ENCODE results near the gene GALNTL6.

Gene GALNTL6

DNA sequence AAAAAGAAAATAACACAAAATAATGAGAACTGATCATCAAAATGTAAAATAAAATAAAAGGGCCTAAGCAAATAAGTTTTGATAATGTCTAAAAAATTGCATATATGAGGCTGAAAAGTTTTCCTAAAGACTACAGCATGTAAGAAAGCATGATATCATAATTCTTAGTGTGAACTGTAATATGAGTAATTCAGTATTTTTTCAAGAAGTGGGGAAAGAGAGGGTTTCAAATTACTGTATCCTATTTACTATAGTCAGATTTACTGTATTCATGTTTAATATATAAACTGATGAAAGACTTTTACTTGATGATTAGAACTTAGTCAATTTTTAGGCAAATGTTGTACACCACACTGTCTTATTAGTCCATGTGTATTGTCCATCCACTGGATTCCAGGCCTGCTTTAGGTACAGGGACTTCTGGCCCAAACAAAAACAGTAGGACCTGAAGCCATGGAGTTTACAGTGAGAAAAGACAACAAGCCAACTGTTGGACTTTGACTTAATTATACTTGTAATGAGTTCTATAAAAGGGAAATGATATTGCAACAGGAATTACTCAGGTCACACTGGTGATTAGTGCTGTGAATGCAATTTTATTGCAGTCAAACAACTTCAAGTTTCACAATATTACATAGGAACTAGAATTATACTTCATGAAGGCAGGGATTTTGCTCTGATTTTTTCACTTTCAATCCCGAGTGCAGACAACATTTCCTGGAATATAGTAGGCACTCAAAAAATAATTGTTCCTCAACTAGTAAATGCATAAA lies 837.7 kb downstream of the GALNTL6 start:
- no peak for DNase-seq
- peaks cover 6% of the 10 kb centered on the region for H3K4me1 ChIP-seq
- H3K36me3 ChIP-seq: no peaks in the 10 kb centered on the region
- H3K4me3 ChIP-seq (ENCODE audit: low read depth, low read length): no peak overlapping the region
- no peaks in the 10 kb centered on the region for H3K27me3 ChIP-seq
- no peaks in the 10 kb centered on the region for H3K9me3 ChIP-seq
- TF ChIP-seq, protein P1, sequence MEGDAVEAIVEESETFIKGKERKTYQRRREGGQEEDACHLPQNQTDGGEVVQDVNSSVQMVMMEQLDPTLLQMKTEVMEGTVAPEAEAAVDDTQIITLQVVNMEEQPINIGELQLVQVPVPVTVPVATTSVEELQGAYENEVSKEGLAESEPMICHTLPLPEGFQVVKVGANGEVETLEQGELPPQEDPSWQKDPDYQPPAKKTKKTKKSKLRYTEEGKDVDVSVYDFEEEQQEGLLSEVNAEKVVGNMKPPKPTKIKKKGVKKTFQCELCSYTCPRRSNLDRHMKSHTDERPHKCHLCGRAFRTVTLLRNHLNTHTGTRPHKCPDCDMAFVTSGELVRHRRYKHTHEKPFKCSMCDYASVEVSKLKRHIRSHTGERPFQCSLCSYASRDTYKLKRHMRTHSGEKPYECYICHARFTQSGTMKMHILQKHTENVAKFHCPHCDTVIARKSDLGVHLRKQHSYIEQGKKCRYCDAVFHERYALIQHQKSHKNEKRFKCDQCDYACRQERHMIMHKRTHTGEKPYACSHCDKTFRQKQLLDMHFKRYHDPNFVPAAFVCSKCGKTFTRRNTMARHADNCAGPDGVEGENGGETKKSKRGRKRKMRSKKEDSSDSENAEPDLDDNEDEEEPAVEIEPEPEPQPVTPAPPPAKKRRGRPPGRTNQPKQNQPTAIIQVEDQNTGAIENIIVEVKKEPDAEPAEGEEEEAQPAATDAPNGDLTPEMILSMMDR (IDR thresholded peaks at IDR 0.05; ENCODE audit: low read depth, low read length): no peak

DNA sequence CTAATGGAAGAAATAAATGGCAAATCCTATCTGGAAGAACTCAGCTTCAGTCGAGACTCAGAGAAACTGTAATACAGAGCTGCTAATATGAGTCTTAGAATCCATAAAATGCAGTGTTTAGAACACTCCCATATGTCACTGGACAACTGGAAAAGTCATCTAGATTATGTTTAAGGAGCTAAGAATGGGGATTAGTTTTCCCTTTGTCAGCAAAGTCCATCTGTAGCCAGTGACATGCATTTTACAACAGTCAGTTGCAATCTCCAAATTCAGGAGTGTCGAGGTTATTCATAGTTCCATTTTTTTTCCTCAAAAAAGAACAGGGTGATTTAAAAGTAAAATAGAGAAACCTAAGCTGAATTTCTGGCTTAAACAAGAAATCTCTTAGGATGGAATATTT lies 838.8 kb downstream of the GALNTL6 start:
- H3K27me3 ChIP-seq: no peaks in the 10 kb centered on the region
- peaks cover 6% of the 10 kb centered on the region for H3K4me1 ChIP-seq
- DNase-seq: no peak
- no peaks in the 10 kb centered on the region for H3K36me3 ChIP-seq
- no peaks in the 10 kb centered on the region for H3K9me3 ChIP-seq
- no peak overlapping the region for H3K4me3 ChIP-seq (ENCODE audit: low read depth, low read length)
- TF ChIP-seq, protein P1 (IDR thresholded peaks at IDR 0.05; ENCODE audit: low read depth, low read length): no peak

DNA sequence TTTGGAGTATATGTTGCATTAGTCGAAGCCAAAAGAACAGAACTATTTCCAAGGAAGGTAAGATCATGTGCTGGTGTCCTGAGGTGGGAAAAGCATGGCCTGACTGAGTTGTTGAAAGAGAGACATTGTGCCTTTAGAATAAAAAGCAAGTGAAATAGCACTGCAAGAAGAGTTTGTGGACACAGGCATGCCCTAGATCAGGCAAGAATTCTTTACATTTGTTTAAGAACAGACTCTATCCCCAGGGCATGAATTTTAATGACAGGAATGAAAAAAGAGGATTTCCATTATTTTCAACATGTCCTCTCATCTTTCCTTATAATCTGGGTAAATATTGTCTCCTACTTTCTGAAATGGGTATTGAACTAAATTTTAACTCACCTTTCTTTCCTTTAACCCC lies 839.2 kb downstream of the GALNTL6 start:
- Histone ChIP-seq H3K36me3 (no peaks in the 10 kb centered on the region), H3K27me3 (no peaks in the 10 kb centered on the region), H3K9me3 (no peaks in the 10 kb centered on the region), H3K4me3 (ENCODE audit: low read depth, low read length) (no peak overlapping the region), H3K4me1 (peaks cover 6% of the 10 kb centered on the region)
- TF ChIP-seq, protein P1 (IDR thresholded peaks at IDR 0.05; ENCODE audit: low read depth, low read length): no peak
- no peak for DNase-seq

DNA sequence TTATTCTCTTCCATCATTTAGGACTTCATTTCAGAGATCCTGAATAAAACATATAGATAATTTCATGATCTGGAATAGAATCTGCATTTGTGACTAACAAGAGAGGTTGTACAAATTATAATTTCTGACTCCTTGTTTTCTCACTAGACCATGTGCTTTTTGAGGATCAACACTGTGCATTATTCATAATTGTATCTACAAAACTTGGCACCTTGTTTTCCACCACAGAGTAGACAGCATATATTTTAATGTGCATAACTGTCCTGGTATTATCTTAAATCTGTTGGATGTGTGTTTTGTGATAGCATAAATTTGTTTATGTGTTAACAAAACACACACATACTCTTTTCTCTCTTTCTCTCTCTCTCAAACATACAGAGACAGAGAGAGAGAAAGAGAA lies 840.5 kb downstream of the GALNTL6 start:
- TF ChIP-seq, protein P1 (IDR thresholded peaks at IDR 0.05; ENCODE audit: low read depth, low read length): no peak
- Histone ChIP-seq H3K4me1 (peaks cover 6% of the 10 kb centered on the region), H3K36me3 (no peaks in the 10 kb centered on the region), H3K4me3 (ENCODE audit: low read depth, low read length) (no peak overlapping the region), H3K27me3 (no peaks in the 10 kb centered on the region), H3K9me3 (no peaks in the 10 kb centered on the region)
- no peak for DNase-seq

DNA sequence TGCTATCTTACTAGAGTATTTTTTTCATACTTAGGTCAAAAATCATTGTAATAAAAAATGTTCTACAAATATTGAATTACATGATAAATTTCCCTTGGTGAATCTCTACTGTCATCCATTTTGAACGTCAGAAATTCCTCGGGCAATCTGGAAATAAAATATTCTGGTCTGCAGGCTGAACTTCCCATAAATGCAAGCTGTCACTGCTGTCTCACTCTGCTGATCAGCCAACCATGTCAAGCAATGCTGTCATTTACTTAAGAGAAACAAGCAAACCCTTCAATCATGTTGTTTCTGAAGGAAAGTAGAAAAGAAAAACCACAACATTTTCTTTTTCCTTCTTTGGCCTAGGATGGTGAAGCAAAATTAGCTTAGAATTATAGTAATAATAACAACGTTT lies 841.3 kb downstream of the GALNTL6 start:
- TF ChIP-seq, protein P1 (IDR thresholded peaks at IDR 0.05; ENCODE audit: low read depth, low read length): no peak
- peak; percentile 25 for DNase-seq

DNA sequence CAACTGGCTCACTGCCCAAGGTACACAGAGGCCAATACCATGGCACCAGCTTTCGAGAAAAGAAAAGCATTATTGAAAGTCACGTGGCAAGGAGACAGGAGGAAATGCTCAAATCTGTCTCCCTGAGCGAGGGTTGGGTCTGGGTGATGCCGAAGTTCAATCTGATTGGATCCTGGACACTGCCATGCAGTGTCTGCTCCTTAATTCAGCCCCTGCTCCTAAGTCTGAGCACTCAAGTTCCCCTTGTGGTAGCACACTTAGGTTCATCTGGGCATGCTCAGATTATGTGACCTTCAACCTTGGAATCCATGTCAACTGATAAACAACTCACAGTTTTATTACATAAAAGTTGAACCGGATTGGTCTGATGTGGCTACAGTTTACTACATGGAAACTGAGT lies 842.9 kb downstream of the GALNTL6 start:
- no peaks in the 10 kb centered on the region for H3K27me3 ChIP-seq
- H3K36me3 ChIP-seq: no peaks in the 10 kb centered on the region
- DNase-seq: no peak
- TF ChIP-seq, protein P1 (IDR thresholded peaks at IDR 0.05; ENCODE audit: low read depth, low read length): no peak
- no peak overlapping the region for H3K4me3 ChIP-seq (ENCODE audit: low read depth, low read length)
- H3K9me3 ChIP-seq: no peaks in the 10 kb centered on the region
- H3K4me1 ChIP-seq: peaks cover 6% of the 10 kb centered on the region

More for the DNA sequence above, 841.3 kb downstream of the GALNTL6 start:
- Histone ChIP-seq H3K4me3 (ENCODE audit: low read depth, low read length) (no peak overlapping the region), H3K4me1 (peaks cover 6% of the 10 kb centered on the region), H3K9me3 (no peaks in the 10 kb centered on the region), H3K36me3 (no peaks in the 10 kb centered on the region), H3K27me3 (no peaks in the 10 kb centered on the region)

All from BE2C (cell line).